8988T (cell line): ENCODE data around the gene DNAJC21.

Experiments
- DNase-seq: peaks from one replicate; pipeline ENCODE4 v3.0.0; 2011

DNAJC21 gene

DNA sequence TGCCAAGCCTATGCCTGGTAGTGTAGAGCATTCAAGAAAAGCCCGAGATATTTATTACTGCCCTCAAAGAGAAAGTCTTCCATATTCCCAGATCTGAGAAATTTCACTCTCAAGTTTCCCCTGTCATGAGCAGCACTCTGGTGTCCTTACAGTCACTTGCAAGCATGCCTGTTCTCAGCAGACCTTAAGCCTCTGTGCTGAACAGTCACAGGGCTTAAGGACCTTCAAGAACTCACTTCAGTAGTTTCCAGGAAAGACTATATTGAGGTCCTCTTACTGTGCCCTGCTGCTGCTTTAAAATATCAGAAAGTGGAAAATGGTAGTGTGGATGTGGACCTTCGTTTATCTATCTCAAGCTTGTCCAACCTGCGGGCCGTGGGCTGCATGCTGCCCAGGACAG lies 53.5 kb downstream of the DNAJC21 start:
- no peak for DNase-seq

DNA sequence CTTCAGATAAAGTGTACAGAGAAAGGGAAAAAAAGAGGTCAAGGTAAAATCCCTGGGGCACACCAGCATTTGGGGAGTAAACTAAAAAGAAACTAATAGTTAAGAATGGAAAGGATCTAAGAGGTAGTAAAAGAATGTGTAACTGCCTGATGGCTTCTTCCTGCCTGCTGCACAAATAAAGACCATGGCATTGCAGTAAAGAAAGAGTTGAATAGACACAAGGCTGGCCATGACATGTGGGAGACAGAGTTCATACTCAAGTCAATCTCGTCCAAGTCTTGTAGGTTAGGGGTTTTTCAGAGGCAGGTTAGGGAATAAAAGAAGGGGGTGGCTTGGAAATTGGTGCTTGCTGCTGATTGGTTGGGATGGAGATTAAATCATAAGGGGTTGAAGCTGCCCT lies 57.6 kb downstream of the DNAJC21 start:
- DNase-seq = no peak

DNA sequence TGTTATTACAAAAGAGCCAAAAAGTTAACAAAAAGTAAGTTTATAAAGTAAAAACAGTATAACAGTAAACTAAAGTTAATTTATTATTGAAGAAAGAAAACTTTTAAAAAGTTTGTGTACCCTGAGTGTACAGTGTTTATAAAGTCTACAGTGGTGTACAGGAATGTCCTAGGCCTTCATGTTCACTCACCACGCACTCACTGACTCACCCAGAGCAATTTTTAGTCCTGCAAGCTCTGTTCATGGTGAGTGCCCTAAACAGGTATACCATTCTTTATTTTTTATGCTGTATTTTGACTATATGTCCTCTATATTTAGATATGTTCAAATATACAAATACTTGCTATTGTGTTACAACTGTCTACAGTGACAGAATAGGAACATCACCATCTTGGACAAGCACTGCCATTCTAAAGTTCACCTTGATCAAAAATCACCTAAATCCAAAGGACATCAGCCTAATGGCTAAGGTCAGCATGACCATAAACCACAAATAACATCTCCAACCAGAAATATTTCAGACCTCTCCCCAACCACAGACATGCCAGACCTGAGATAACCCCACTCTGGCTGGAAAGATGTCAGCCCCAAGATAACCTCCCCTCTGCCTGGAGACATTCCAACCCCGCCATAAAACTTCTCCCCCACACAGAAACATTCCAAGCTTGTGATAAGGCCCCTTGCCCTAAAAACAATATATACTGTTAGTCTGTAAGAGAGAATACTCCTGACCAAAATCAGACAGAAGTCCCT lies 62.3 kb downstream of the DNAJC21 start:
- DNase-seq = no peak

DNA sequence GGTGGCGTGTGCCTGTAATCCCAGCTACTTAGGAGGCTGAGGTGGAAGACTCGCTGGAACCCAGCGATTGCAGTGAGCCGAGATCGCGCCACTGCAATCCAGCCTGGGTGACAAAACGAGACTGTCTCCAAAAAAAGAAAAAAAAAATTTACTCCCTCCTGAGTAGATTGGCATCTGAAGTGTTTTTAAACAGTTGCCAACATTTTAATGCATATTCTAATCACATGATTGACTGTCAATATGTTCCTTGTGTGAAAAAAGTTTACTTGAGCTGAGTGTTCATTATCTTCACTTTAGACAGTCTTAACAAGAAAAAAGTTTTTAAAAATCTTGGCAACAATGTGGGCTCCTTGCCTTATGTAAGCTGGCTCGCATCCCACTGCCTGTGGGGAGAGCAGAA lies 64.6 kb downstream of the DNAJC21 start:
- DNase-seq = no peak

DNA sequence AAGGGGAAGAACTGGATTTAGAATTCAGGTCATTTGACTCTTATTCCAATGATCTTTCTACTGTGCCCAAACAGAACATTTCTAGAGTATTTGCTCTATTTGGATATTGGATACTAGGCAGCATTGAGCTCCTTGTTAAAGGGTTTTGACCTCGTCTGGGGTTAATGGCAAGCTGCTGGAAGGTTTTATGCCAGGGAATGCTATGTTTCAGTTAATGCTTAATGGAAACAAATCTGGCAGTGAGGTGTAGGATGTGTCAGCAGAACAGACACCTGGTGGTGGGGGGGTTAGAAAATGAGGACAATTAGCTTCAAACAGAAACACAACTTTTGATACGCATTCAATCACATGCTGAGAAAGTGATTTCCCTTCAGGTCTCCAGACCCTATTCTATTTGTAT lies 66.9 kb downstream of the DNAJC21 start:
- DNase-seq = no peak

DNA sequence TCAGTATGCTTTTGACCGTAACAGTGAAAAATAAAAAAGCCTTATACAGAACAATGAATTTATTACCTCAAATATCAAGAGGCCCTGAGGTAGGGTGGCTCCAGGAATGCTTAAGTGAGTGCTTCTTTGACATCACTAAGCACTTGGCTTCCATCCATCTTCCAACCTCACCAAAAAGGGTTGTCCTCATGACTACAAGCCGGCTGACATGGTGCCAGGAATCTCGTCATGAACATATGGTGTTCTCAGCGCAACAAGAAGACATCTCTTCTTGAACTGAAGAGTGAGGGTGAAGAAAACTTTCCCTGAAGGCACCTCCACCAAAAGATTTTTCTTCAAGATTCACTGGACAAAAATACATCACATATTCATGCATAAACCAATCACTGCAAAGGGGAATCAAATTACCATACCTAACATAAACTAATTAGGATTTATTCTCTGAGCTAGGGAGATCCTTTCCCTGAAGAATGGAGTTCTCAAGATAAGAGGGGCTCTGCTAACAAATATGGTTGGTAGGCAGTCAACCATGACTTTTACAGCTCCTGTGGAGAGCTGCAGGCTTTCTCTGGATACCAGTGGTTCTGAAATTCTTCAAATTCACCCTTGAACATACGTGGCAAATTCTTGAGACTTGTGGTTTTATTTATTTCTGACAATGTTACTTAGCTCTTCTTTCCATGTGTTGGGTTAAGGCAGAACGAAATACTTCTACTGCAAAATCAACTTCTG lies 68.9 kb downstream of the DNAJC21 start:
- no peak for DNase-seq

DNA sequence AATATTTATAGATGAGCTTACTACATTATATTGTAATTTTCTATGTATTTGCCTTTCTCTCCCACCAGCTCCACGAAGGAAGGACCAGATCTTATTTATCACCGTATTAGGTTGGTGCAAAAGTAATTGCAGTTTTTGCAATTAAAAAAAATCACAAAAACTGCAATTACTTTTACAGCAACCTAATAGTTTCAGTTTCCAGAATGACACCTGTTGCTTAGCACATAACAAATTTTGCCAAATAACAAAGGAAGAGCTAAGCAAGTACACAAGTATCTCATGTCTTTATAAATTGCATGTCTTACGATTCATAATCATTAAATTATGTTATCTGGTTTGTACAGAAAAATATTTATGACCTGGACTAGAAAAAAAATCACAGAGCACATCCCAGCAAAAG lies 72.5 kb downstream of the DNAJC21 start:
- no peak for DNase-seq

DNA sequence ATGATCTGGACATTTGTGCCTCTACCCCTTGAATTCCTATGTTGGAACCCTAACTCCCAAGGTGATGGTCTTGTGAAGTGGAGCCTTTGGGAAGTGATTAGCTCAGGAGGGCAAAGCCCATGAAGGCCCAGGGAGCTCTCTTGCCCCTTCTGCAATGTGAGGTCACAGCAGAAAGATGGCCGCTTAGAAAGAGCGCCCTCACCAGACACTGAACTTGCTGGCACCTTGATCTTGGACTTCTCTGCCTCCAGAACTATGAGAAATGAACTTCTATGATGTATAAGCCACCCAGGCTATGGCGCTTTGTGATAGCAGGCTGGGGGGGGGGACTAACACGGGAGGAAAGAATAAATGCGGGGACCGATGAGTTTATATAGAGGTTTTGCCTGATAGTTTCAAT lies 73.1 kb downstream of the DNAJC21 start:
- no peak for DNase-seq

DNA sequence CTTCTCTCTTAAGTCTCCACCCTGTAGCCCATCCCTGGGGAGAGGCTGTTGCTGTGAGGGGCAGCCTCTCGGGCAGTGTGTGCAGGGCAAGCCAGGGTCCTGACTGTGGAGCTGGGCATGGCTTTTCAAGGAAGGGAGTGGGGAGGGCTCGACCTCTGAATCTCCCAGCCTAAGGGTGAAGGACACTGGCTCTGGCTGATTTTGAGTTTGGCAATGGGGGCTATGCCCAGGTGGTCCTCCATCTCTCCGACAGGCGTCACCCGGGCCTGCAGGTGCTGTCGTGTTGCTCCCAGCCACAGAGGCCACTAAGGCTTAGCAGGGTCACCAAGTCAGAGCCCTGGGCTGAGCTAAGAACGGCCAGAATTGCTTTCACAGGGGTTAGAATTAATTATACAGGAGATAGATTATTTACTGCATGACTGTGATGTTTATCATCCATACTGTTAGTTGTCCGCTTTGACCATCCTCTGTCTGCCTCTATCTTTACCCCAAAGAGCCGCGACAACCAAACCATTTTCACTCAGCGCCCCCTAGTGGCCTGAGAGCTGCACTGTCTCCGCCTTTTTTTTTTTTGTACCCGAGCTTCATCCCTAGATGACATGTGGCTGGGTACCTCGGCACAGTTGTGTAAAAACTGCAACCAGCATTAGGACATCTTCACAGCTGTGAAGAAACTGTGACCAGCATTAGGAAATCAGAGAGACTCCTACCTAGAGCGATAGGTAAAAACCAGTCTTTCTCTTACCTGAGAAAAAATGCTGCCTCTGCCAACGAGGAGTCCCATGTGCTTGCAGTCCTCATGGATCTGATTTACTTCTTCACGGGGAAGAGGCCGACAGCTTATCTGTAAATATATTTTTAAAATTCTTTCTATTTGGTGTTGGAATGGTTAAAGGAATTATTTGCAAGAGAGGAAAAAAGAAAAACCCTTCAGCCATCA lies 73.9 kb downstream of the DNAJC21 start:
- peak; percentile 76 for DNase-seq

DNA sequence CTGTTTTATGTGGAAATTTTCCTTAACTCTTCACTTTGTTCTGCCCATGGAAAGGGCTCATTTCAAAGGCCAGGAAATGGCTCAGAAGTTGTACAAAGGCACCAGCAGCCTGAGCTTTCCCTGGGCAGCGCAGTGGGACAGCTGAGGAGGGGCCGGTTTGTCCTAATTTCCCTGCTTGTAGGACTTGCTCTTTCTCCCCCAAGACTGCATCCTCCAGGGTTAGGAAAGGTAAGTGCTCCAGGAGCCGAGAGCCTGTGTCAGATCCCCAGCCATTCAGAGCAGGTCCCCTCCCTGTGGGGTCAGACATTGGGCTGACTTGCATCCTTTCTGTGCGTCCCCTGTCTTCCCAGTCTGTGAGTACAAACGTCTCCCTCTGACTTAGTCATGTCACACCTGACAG lies 74.8 kb downstream of the DNAJC21 start:
- DNase-seq = no peak

DNA sequence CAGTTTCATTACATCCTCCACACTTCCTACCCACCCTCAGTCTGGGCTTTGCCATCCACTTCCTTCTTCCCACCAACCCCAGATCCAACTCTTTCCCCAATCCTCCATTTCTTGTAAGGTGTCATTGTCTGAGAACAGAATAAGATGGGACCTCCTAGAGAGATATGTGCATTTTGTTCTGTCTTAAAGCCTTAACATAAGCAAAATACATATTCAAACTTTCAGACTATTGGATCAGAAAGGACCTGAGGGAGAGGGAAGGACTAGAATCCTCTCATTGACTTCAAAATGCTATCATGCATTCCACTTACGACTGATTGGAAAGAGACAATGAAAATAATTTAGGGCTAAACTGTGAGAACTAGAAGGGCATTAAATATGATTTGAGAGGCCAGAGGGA lies 75.4 kb downstream of the DNAJC21 start:
- no peak for DNase-seq
